ENCODE results near the gene YIPF2.
A peak's percentile ranks its signal among the peaks of the same experiment; 100 is the strongest.
"Not testable (repeated sequence)": the region's sequence is repeated elsewhere in the genome, so short reads cannot be mapped to it uniquely, and the experiment has no call there.

Gene YIPF2

GRCh38 chr19:10881403-10882107, 46.9 kb downstream of the YIPF2 start:
- Mint-ChIP-seq H3K4me3 (no peak overlapping the region), H3K27ac (no peak overlapping the region), H3K9me3 (no peaks in the 10 kb centered on the region), H3K27me3 (no peaks in the 10 kb centered on the region), H3K4me1 (ENCODE audit: low read depth) (peaks cover 33% of the 10 kb centered on the region), H3K36me3 (ENCODE audit: low read depth) (peaks cover 5% of the 10 kb centered on the region)

- Mint-ChIP-seq H3K27ac (peak overlapping the region; percentile 79), H3K4me3 (peak overlapping the region; percentile 6), H3K36me3 (ENCODE audit: low read depth) (peaks cover 5% of the 10 kb centered on the region), H3K4me1 (ENCODE audit: low read depth) (peaks cover 44% of the 10 kb centered on the region), H3K27me3 (no peaks in the 10 kb centered on the region), H3K9me3 (no peaks in the 10 kb centered on the region)
Measured at GRCh38 chr19:10878253-10878652, 50.2 kb downstream of the YIPF2 start.

GRCh38 chr19:10877608-10878007, 50.8 kb downstream of the YIPF2 start:
- not testable (repeated sequence) for H3K9me3 Mint-ChIP-seq; H3K27ac Mint-ChIP-seq; H3K36me3 Mint-ChIP-seq (ENCODE audit: low read depth); H3K27me3 Mint-ChIP-seq
- H3K4me1 Mint-ChIP-seq (ENCODE audit: low read depth) = peaks cover 51% of the 10 kb centered on the region
- H3K4me3 Mint-ChIP-seq = peak overlapping the region; percentile 6

GRCh38 chr19:10876459-10877240, 51.8 kb downstream of the YIPF2 start:
- Mint-ChIP-seq H3K4me3 (no peak overlapping the region), H3K4me1 (ENCODE audit: low read depth) (peaks cover 54% of the 10 kb centered on the region), H3K36me3 (ENCODE audit: low read depth) (peaks cover 5% of the 10 kb centered on the region), H3K9me3 (no peaks in the 10 kb centered on the region), H3K27me3 (no peaks in the 10 kb centered on the region), H3K27ac (peak overlapping the region; percentile 56)

- peak overlapping the region; percentile 47 for H3K4me3 Mint-ChIP-seq
- no peak overlapping the region for H3K27ac Mint-ChIP-seq
- H3K9me3 Mint-ChIP-seq = no peaks in the 10 kb centered on the region
- H3K4me1 Mint-ChIP-seq (ENCODE audit: low read depth) = peaks cover 53% of the 10 kb centered on the region
- H3K36me3 Mint-ChIP-seq (ENCODE audit: low read depth) = peaks cover 1% of the 10 kb centered on the region
- H3K27me3 Mint-ChIP-seq = no peaks in the 10 kb centered on the region
Measured at GRCh38 chr19:10874024-10874423, 54.4 kb downstream of the YIPF2 start.

GRCh38 chr19:10872546-10873107, 55.8 kb downstream of the YIPF2 start:
- no peaks in the 10 kb centered on the region for H3K27me3 Mint-ChIP-seq
- peak overlapping the region; percentile 80 for H3K4me3 Mint-ChIP-seq
- no peaks in the 10 kb centered on the region for H3K36me3 Mint-ChIP-seq (ENCODE audit: low read depth)
- H3K9me3 Mint-ChIP-seq = no peaks in the 10 kb centered on the region
- H3K4me1 Mint-ChIP-seq (ENCODE audit: low read depth) = peaks cover 46% of the 10 kb centered on the region
- H3K27ac Mint-ChIP-seq = peak overlapping the region; percentile 85
